CD4-positive, alpha-beta T cell (primary cell): ENCODE results near the gene CAMTA1. TPM values are rescaled to one million over a fixed set of nuclear protein-coding genes. Genes with fewer than 3 reads are reported as not detected.

Experiments used
- ATAC-seq: fragments of 200-7000 bp; cut with Tn5 transposase; one replicate; pipeline ENCODE4 v1.10.0; 2022; ENCODE audit warnings: mild to moderate bottlenecking; ENCODE audit not compliant: poor library complexity
- CTCF ChIA-PET: fragments of 350-600 bp; sonication (Branson Sonifier 250); formaldehyde crosslinking; loops from one replicate; lab custom pipeline; 2021; ENCODE audit warnings: antibody characterized with exemption, inconsistent platforms; lab: Charles Lee
- POLR2A ChIA-PET: fragments of 350-600 bp; sonication (Branson Sonifier 250); formaldehyde crosslinking; loops from one replicate; lab custom pipeline; 2021; ENCODE audit warnings: antibody characterized with exemption, inconsistent platforms; lab: Charles Lee
- DNase-seq, 14 experiments: peaks; one replicate each; pipeline ENCODE4 v3.0.0-alpha.2; 2013 to 2020; ENCODE audit warnings: mixed read lengths in 2 of 14
- H3K27ac ChIP-seq, 2 donors: one replicate each; pipeline versions ENCODE4 v1.5.1 to v1.7.0; 2013; ENCODE audit warnings: low read length in 2 of 2, low read depth in 1 of 2, mild to moderate bottlenecking in 1 of 2
- H3K27me3 ChIP-seq, 2 experiments: 1 replicate in 1 of 2; 2 replicates in 1 of 2; pipeline versions ENCODE4 v1.6.1 to v1.7.0; 2013; ENCODE audit warnings: low read length in 2 of 2, control low read depth in 1 of 2, mild to moderate bottlenecking in 1 of 2, moderate library complexity in 1 of 2; ENCODE audit not compliant: insufficient read depth in 2 of 2, control insufficient read depth in 1 of 2
- H3K36me3 ChIP-seq: one replicate; pipeline ENCODE4 v1.6.1; 2013; ENCODE audit warnings: low read length, control low read depth; ENCODE audit not compliant: insufficient read depth
- H3K4me1 ChIP-seq: one replicate; pipeline ENCODE4 v1.6.1; 2013; ENCODE audit warnings: low read length, control low read depth; ENCODE audit not compliant: insufficient read depth
- H3K4me3 ChIP-seq: one replicate; pipeline ENCODE4 v1.5.1; 2013; ENCODE audit warnings: mild to moderate bottlenecking, low read length, moderate library complexity
- H3K9me3 ChIP-seq, 2 experiments: 1 replicate in 1 of 2; 2 replicates in 1 of 2; pipeline versions ENCODE4 v1.6.1 to v1.7.0; 2013; ENCODE audit warnings: low read length in 2 of 2, mild to moderate bottlenecking in 2 of 2, control low read depth in 1 of 2, moderate library complexity in 1 of 2; ENCODE audit not compliant: control insufficient read depth in 1 of 2, insufficient read depth in 1 of 2
- H3K27ac Mint-ChIP-seq: one replicate; pipeline ENCODE4 v1.8.0; 2020; ENCODE audit warnings: mixed read lengths
- H3K27me3 Mint-ChIP-seq: one replicate; pipeline ENCODE4 v1.8.0; 2021; ENCODE audit warnings: mixed read lengths
- H3K36me3 Mint-ChIP-seq: one replicate; pipeline ENCODE4 v1.8.0; 2021; ENCODE audit warnings: low read depth, mixed read lengths
- H3K4me1 Mint-ChIP-seq: one replicate; pipeline ENCODE4 v1.8.0; 2021; ENCODE audit warnings: low read depth, mixed read lengths
- H3K4me3 Mint-ChIP-seq: one replicate; pipeline ENCODE4 v1.8.0; 2020; ENCODE audit warnings: mild to moderate bottlenecking, mixed read lengths
- H3K9me3 Mint-ChIP-seq: one replicate; pipeline ENCODE4 v1.8.0; 2020; ENCODE audit warnings: mixed read lengths
- CTCF ChIP-seq: fragments of 200-600 bp; IDR thresholded peaks from one replicate; pipeline ENCODE4 v1.8.0; 2022; ENCODE audit warnings: antibody characterized with exemption, mild to moderate bottlenecking
- intact Hi-C, 2 experiments: fragments of 100-400 bp; cut with DNase I in 1 of 2; cut with micrococcal nuclease in 1 of 2; formaldehyde crosslinking; loops; one replicate each; pipeline versions ENCODE4 v1.15.1 to v1.9.0; 2023 to 2025; cut with DNase I, micrococcal nuclease
- total RNA-seq, 174 experiments: library from RNA in 2 of 174; stranded (reverse) in 2 of 174; gene quantifications; one replicate each; pipeline ENCODE4 v1.2.3 and lab custom pipeline; 2021 to 2026

CAMTA1 gene
- total RNA-seq, 2 experiments from 2014 or later: 38.6 to 39.3 TPM

GRCh38 chr1:7550261-7550865 lies 765.1 kb downstream of the CAMTA1 start:
- POLR2A ChIA-PET: no interaction called here

GRCh38 chr1:7550981-7551380 lies 765.7 kb downstream of the CAMTA1 start:
- H3K36me3 Mint-ChIP-seq: no peaks in the 10 kb centered on the region
- H3K9me3 Mint-ChIP-seq: no peaks in the 10 kb centered on the region
- H3K27ac ChIP-seq: no peak overlapping the region
- TF ChIP-seq CTCF: no peak
- peaks cover 18% of the 10 kb centered on the region for H3K27me3 Mint-ChIP-seq
- ATAC-seq: no peak
- intact Hi-C loops: no loop called here
- H3K36me3 ChIP-seq: no peaks in the 10 kb centered on the region
- no peak overlapping the region for H3K27ac Mint-ChIP-seq
- no peaks in the 10 kb centered on the region for H3K9me3 ChIP-seq
- H3K4me1 Mint-ChIP-seq: no peaks in the 10 kb centered on the region
- H3K27me3 ChIP-seq: no peaks in the 10 kb centered on the region
- no peak for DNase-seq
- no peak overlapping the region for H3K4me3 Mint-ChIP-seq
- CTCF ChIA-PET: no interaction called here
- POLR2A ChIA-PET: no interaction called here
- no peak overlapping the region for H3K4me3 ChIP-seq
- peaks cover 5% of the 10 kb centered on the region for H3K4me1 ChIP-seq

More at GRCh38 chr1:7550261-7550865, 765.1 kb downstream of the CAMTA1 start:
- Histone ChIP-seq H3K27ac (no peak overlapping the region), H3K4me3 (no peak overlapping the region), H3K9me3 (no peaks in the 10 kb centered on the region), H3K4me1 (peaks cover 5% of the 10 kb centered on the region), H3K36me3 (no peaks in the 10 kb centered on the region), H3K27me3 (no peaks in the 10 kb centered on the region)
- Mint-ChIP-seq H3K4me1 (no peaks in the 10 kb centered on the region), H3K27ac (no peak overlapping the region), H3K4me3 (no peak overlapping the region), H3K9me3 (no peaks in the 10 kb centered on the region), H3K27me3 (peaks cover 14% of the 10 kb centered on the region), H3K36me3 (no peaks in the 10 kb centered on the region)
- intact Hi-C loops: no loop called here
- ATAC-seq (no peak), DNase-seq (no peak)
- no peak for TF ChIP-seq CTCF
- CTCF ChIA-PET: no interaction called here

- peaks cover 18% of the 10 kb centered on the region for H3K27me3 Mint-ChIP-seq
- H3K27ac Mint-ChIP-seq: no peak overlapping the region
- no peak overlapping the region for H3K4me3 Mint-ChIP-seq
- intact Hi-C loops: no loop called here
- ChIA-PET POLR2A (no interaction called here), CTCF (no interaction called here)
- DNase-seq (no peak), ATAC-seq (no peak)
- H3K9me3 Mint-ChIP-seq: no peaks in the 10 kb centered on the region
- H3K36me3 Mint-ChIP-seq: no peaks in the 10 kb centered on the region
- Histone ChIP-seq H3K36me3 (no peaks in the 10 kb centered on the region), H3K9me3 (no peaks in the 10 kb centered on the region), H3K4me1 (peaks cover 5% of the 10 kb centered on the region), H3K4me3 (no peak overlapping the region), H3K27ac (no peak overlapping the region), H3K27me3 (no peaks in the 10 kb centered on the region)
- H3K4me1 Mint-ChIP-seq: no peaks in the 10 kb centered on the region
- TF ChIP-seq CTCF: no peak
These were observed 766.2 kb downstream of the CAMTA1 start for GRCh38 chr1:7551442-7551841.
